HEK293 (cell line): ENCODE measurements around the gene STEAP4.

Experiments
- ZNF423 ChIP-seq: fragments of 450-650 bp; formaldehyde crosslinking; IDR thresholded peaks from 2 replicates; pipeline ENCODE4 v1.5.1; 2016; ENCODE audit warnings: missing biosample characterization, missing genetic modification characterization
- ZNF677 ChIP-seq: fragments of 450-650 bp; IDR thresholded peaks from 2 replicates; pipeline ENCODE4 v1.5.0; 2018; ENCODE audit warnings: missing biosample characterization, mild to moderate bottlenecking, missing genetic modification characterization, moderate library complexity

DNA sequence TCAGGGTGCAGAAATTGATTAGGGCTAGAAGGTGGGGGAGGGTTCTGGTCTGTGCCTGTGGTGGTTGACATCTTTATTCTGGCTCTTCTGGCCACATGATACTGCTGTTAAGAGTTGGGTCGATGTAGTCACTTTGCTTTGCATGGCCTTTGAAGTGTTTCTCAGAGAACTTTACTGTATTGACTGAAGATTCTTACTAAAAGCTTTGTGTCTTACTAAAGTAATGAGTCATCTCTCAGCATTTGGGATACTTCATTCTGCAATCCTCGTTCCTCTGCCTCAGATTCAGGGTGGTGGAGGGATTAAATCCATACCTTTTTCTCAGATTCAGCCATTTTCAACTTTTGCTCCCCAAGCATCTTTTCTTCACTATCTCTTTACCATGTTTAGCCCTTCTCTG lies 38.6 kb downstream of the STEAP4 start:
- TF ChIP-seq ZNF423 (tag by site-specific recombination): no peak
- TF ChIP-seq ZNF677 (tag by site-specific recombination): no peak
